MM.1S (cell line): ENCODE data around the gene IER2.
A peak's percentile ranks its signal among the peaks of the same experiment; 100 is the strongest.

Experiments
- DNase-seq: peaks from one replicate; pipeline ENCODE4 v3.0.0-alpha.2; 2015
- H2AFZ ChIP-seq: fragments of 300-600 bp; sonication (generic); 2 replicates; pipeline ENCODE4 v1.6.0; 2016; ENCODE audit warnings: antibody characterized with exemption, low read length
- H3F3A ChIP-seq: fragments of 300-600 bp; sonication (generic); 2 replicates; pipeline ENCODE4 v1.6.1; 2016; ENCODE audit warnings: mild to moderate bottlenecking, antibody characterized with exemption, low read length, moderate library complexity, mixed read lengths; ENCODE audit not compliant: insufficient read depth
- H3K27ac ChIP-seq: fragments of 300-600 bp; sonication (generic); 2 replicates; pipeline ENCODE4 v1.5.1; 2016; ENCODE audit warnings: mild to moderate bottlenecking, low read length
- H3K27me3 ChIP-seq: fragments of 300-600 bp; sonication (generic); replicated peaks from 2 replicates; pipeline ENCODE4 v1.6.0; 2016; ENCODE audit warnings: low read length; ENCODE audit not compliant: insufficient read depth
- H3K36me3 ChIP-seq: fragments of 300-600 bp; sonication (generic); replicated peaks from 2 replicates; pipeline ENCODE4 v1.6.1; 2016; ENCODE audit warnings: mild to moderate bottlenecking, low read length, mixed read lengths; ENCODE audit not compliant: insufficient read depth
- H3K4me1 ChIP-seq: fragments of 300-600 bp; sonication (generic); 2 replicates; pipeline ENCODE4 v1.6.1; 2016; ENCODE audit warnings: low read length, mixed read lengths
- H3K4me2 ChIP-seq: fragments of 300-600 bp; sonication (generic); 2 replicates; pipeline ENCODE4 v1.6.0; 2016; ENCODE audit warnings: low read depth, low read length
- H3K4me3 ChIP-seq: fragments of 300-600 bp; sonication (generic); 2 replicates; pipeline ENCODE4 v1.5.1; 2016; ENCODE audit warnings: low read length, mixed read lengths
- H3K79me2 ChIP-seq: fragments of 300-600 bp; sonication (generic); 2 replicates; pipeline ENCODE4 v1.6.1; 2016; ENCODE audit warnings: mixed run types, low read length, mixed read lengths
- H3K9ac ChIP-seq: fragments of 300-600 bp; sonication (generic); 2 replicates; pipeline ENCODE4 v1.6.1; 2016; ENCODE audit warnings: low read length, mixed read lengths
- H3K9me2 ChIP-seq: fragments of 300-600 bp; sonication (generic); replicated peaks from 2 replicates; pipeline ENCODE4 v1.6.1; 2016; ENCODE audit warnings: mild to moderate bottlenecking, low read length, mixed read lengths; ENCODE audit not compliant: insufficient read depth
- H3K9me3 ChIP-seq: fragments of 300-600 bp; sonication (generic); replicated peaks from 2 replicates; pipeline ENCODE4 v1.6.1; 2016; ENCODE audit warnings: mild to moderate bottlenecking, low read length, mixed read lengths; ENCODE audit not compliant: insufficient read depth
- H4K20me1 ChIP-seq: fragments of 300-600 bp; sonication (generic); 2 replicates; pipeline ENCODE4 v1.6.1; 2016; ENCODE audit warnings: mild to moderate bottlenecking, low read length, moderate library complexity, mixed read lengths; ENCODE audit not compliant: insufficient read depth
- CTCF ChIP-seq: fragments of 300-600 bp; sonication (generic); IDR thresholded peaks from 2 replicates; pipeline ENCODE4 v1.5.1; 2016; ENCODE audit warnings: antibody characterized with exemption, low read length, mixed read lengths
- EZH2 ChIP-seq: fragments of 300-600 bp; sonication (generic); optimal IDR thresholded peaks from 2 replicates; pipeline ENCODE3; 2017; ENCODE audit warnings: low read depth, mild to moderate bottlenecking, antibody characterized with exemption, low read length, mixed read lengths
- EZH2phosphoT487 ChIP-seq: fragments of 300-600 bp; sonication (generic); IDR thresholded peaks from 2 replicates; pipeline ENCODE4 v1.6.1; 2018; ENCODE audit warnings: antibody characterized with exemption, low read length

The IER2 gene

GRCh38 chr19:13154241-13154778 is 4.1 kb downstream of the IER2 start:
- no peak overlapping the region for H2AFZ ChIP-seq
- no peaks in the 10 kb centered on the region for H4K20me1 ChIP-seq
- peak overlapping the region; percentile 91 for H3K4me2 ChIP-seq
- H3F3A ChIP-seq, result peaks cover 8% of the 10 kb centered on the region; the same call in 1 of the 2 replicates
- no peaks in the 10 kb centered on the region for H3K9me2 ChIP-seq
- H3K27me3 ChIP-seq, result peaks cover 56% of the 10 kb centered on the region
- H3K4me1 ChIP-seq, result peaks cover 32% of the 10 kb centered on the region
- peaks cover 3% of the 10 kb centered on the region; the same call in 1 of the 2 replicates for H3K79me2 ChIP-seq
- no peak for TF ChIP-seq CTCF
- no peak for TF ChIP-seq EZH2phosphoT487
- TF ChIP-seq EZH2, result no peak
- no peaks in the 10 kb centered on the region for H3K36me3 ChIP-seq
- no peaks in the 10 kb centered on the region for H3K9me3 ChIP-seq
- peak overlapping the region; percentile 31 for H3K4me3 ChIP-seq
- DNase-seq, result no peak
- H3K9ac ChIP-seq, result peak overlapping the region; percentile 9; the same call in 1 of the 2 replicates
- H3K27ac ChIP-seq, result no peak overlapping the region

- Histone ChIP-seq H3K36me3 (no peaks in the 10 kb centered on the region), H4K20me1 (no peaks in the 10 kb centered on the region), H3K27ac (no peak overlapping the region), H3K79me2 (no peaks in the 10 kb centered on the region), H3K9ac (no peak overlapping the region), H3K4me3 (no peak overlapping the region; the same call in 1 of the 2 replicates), H3K9me2 (no peaks in the 10 kb centered on the region), H3K27me3 (peaks cover 62% of the 10 kb centered on the region), H2AFZ (no peak overlapping the region), H3F3A (peaks cover 8% of the 10 kb centered on the region; the same call in 1 of the 2 replicates), H3K4me2 (peak overlapping the region; percentile 91), H3K9me3 (no peaks in the 10 kb centered on the region), H3K4me1 (peaks cover 29% of the 10 kb centered on the region)
- no peak for DNase-seq
- no peak for TF ChIP-seq EZH2phosphoT487
- TF ChIP-seq EZH2, result no peak
- TF ChIP-seq CTCF, result peak; percentile 28
These were observed 4.8 kb downstream of the IER2 start for GRCh38 chr19:13154911-13155471.

DNA sequence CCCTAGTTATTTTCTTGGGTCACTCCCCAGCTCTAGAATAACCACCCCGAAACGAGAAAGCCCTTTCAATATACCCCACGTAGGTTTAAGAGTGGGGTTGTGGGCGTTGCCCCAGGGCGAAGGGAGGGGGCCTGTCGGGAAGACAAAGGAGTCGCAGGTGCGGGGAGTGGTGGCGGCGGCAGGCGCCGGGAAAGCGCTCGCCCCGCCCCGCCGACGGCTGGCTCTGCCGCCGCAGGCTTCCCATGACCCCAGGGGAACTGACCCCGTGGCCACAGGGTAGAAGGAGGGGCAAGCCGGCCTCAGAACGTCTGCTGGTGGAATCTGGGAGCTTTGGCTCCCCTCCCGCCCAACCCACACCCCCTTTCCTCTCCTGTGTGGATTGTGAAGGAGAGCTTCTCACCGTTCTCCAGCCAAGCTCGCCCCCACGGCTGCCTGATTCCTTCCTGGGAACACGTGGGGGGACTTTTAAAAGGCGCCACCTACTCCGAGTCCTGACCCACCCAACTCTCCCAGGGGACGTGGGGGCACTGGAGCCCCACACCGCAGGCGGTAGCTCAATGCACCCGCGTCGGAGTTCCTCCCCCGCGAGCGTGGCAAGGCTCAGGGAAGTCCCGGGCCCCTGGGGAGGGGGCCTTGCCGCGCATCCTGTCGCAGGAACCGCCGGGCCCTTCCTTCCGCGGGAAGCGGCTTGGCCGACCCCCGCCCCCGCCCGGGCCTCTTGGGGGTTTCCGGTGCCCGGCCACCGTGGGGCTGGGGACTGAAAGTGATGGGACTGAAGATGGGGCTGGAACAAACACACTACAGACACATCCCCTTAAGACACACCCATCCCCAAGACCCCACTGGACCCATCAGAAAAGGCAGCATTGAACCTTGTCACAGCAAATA is 5.5 kb downstream of the IER2 start:
- H3K27ac ChIP-seq, result no peak overlapping the region
- H2AFZ ChIP-seq, result no peak overlapping the region
- no peaks in the 10 kb centered on the region for H3K9me3 ChIP-seq
- H3F3A ChIP-seq, result peaks cover 8% of the 10 kb centered on the region; the same call in 1 of the 2 replicates
- H3K36me3 ChIP-seq, result no peaks in the 10 kb centered on the region
- no peaks in the 10 kb centered on the region for H4K20me1 ChIP-seq
- H3K4me1 ChIP-seq, result peaks cover 29% of the 10 kb centered on the region
- TF ChIP-seq CTCF (no peak), EZH2 (no peak), EZH2phosphoT487 (no peak)
- peaks cover 64% of the 10 kb centered on the region for H3K27me3 ChIP-seq
- no peaks in the 10 kb centered on the region for H3K9me2 ChIP-seq
- H3K4me2 ChIP-seq, result peak overlapping the region; percentile 91
- no peak overlapping the region for H3K4me3 ChIP-seq
- no peaks in the 10 kb centered on the region for H3K79me2 ChIP-seq
- no peak for DNase-seq
- H3K9ac ChIP-seq, result no peak overlapping the region
